Stimulated activated memory B cell treated with anti-CD40 and anti-IgM and Interleukin-4, amounts not matched to agents 10 μg/mL and 1 μg/mL and 100 μg/mL, for 72 hours (primary cell): ENCODE measurements around the gene C7orf25.

ENCODE experiments used
- ATAC-seq: fragments of 150-1000 bp; cut with Tn5 transposase; 2 replicates; pipeline ENCODE4 v1.10.0; 2021
- H3K27ac Mint-ChIP-seq: one replicate; pipeline ENCODE4 v1.8.0; 2022; ENCODE audit warnings: mild to moderate bottlenecking, mixed read lengths
- H3K27me3 Mint-ChIP-seq: one replicate; pipeline ENCODE4 v1.8.0; 2022; ENCODE audit warnings: mixed read lengths
- H3K36me3 Mint-ChIP-seq: one replicate; pipeline ENCODE4 v1.8.0; 2022; ENCODE audit warnings: mixed read lengths
- H3K4me1 Mint-ChIP-seq: one replicate; pipeline ENCODE4 v1.8.0; 2022; ENCODE audit warnings: mixed read lengths
- H3K4me3 Mint-ChIP-seq: one replicate; pipeline ENCODE4 v1.8.0; 2022; ENCODE audit warnings: mild to moderate bottlenecking, moderate library complexity, mixed read lengths
- H3K9me3 Mint-ChIP-seq: one replicate; pipeline ENCODE4 v1.8.0; 2022; ENCODE audit warnings: mixed read lengths

Gene C7orf25

DNA sequence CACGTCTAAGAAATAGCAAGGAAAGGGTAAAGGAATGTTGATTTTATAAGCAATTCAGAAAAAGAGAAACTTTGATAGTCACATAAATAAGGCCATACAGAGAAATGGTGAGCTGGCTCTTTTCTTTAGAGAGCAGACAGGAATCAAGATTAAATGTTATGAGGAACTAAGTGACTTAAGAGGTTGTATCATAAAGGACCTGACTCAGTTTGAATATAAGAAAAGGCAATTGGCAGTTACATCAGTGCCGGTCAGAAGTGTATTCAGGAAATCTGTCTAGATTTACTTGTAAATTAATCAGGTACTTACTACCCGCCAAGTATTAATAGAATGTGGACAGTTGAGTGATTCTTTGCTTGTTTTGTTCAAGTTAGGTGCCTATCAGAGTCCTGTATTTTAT lies 22.4 kb upstream of the C7orf25 start:
- ATAC-seq: no peak
- no peak overlapping the region for H3K4me3 Mint-ChIP-seq
- H3K27me3 Mint-ChIP-seq: no peaks in the 10 kb centered on the region
- H3K36me3 Mint-ChIP-seq: peaks cover 25% of the 10 kb centered on the region
- H3K27ac Mint-ChIP-seq: no peak overlapping the region
- H3K4me1 Mint-ChIP-seq: peaks cover 34% of the 10 kb centered on the region
- no peaks in the 10 kb centered on the region for H3K9me3 Mint-ChIP-seq

DNA sequence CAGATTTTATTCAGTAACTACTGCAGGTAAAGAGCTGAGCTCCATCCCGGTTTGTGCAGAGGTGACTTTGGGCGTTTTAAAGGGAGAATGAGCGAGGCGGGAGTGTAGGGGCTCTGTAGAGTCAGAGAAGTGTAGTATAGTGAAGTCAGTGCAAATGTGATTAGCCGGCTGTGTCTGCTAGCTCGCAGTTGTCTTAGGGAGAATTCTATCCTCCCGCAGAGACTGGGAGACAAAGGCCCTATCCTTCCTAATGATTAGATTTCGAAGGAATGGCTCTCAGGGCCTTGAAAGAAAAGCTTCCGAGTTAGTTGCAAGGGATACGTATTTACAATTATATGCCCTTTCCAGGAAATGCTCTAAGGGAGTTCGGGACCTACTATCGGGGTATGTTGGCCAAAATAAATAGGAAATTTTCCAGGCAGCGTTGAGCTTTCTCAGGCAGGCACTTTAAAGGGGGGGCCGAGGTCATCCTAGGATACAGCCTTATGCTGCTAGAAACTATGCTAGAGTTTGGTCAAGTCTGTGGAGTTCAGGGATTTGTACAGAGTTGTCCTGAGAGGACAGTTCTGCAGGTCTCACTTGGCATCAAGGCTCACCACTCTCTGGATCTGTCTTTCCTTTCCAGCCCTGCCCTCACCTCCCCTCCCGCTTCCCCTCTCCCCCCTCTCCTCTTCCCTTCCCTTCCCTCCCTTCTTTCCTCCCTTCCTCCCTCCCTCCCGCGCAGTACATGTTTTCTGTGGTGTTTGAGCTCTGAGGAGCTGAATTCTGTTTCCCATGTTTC lies 21.1 kb upstream of the C7orf25 start:
- no peak for ATAC-seq
- peak overlapping the region; percentile 96 for H3K27ac Mint-ChIP-seq
- H3K4me1 Mint-ChIP-seq: peaks cover 45% of the 10 kb centered on the region

DNA sequence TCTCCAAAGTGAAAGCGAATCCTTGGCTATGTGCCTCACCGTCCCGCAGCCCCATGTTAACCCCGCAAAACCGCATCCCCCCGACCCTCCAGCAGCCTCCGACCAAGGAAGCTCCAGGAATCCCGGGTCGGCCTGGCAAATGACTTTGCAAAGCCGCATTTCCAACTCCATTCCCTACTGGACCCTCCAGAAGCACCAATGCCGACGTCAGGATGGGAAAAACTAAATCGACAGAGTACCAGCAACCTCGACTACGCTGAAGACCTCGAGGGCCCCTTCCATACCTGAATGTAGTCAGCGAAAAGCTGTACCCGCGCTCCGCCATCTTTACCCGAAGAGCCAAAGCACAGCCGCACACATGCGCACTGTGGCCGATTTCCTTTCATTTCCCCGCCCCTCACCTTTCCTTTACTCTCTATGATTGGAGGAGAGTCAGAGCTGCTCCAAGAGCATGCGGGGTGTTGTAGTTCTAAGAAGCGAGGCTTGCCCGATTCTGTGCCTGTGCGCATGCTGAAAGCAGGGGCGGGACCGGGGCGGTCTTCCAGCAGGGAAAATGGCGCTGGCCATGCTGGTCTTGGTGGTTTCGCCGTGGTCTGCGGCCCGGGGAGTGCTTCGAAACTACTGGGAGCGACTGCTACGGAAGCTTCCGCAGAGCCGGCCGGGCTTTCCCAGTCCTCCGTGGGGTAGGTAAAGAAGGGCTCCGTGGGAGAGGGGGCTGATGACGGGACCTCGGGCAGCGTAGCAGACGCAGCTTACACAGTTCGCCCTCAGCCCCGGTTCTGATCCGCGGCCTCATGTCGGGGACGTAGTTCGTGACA lies 20.2 kb upstream of the C7orf25 start, which contains the start of the genes MRPL32 and PSMA2:
Gene MRPL32, plus strand, starts transcription at position 543 of the 818 bp plus-strand sequence. Its CDS starts 11 bp downstream, at position 554.
Gene PSMA2, minus strand, starts transcription at position 341 of the 818 bp plus-strand sequence. Its CDS starts 16 bp downstream, at position 325.
- Mint-ChIP-seq H3K9me3 (no peaks in the 10 kb centered on the region), H3K27me3 (no peaks in the 10 kb centered on the region), H3K27ac (peak within 1 kb of the TSS; percentile 96), H3K36me3 (peaks cover 11% of the 10 kb centered on the region), H3K4me3 (peak within 1 kb of the TSS; percentile 97), H3K4me1 (peaks cover 45% of the 10 kb centered on the region)
- ATAC-seq: peak; percentile 100

More for the DNA sequence above, 21.1 kb upstream of the C7orf25 start:
- peaks cover 17% of the 10 kb centered on the region for H3K36me3 Mint-ChIP-seq
- H3K4me3 Mint-ChIP-seq: peak overlapping the region; percentile 97
- H3K9me3 Mint-ChIP-seq: no peaks in the 10 kb centered on the region
- no peaks in the 10 kb centered on the region for H3K27me3 Mint-ChIP-seq

DNA sequence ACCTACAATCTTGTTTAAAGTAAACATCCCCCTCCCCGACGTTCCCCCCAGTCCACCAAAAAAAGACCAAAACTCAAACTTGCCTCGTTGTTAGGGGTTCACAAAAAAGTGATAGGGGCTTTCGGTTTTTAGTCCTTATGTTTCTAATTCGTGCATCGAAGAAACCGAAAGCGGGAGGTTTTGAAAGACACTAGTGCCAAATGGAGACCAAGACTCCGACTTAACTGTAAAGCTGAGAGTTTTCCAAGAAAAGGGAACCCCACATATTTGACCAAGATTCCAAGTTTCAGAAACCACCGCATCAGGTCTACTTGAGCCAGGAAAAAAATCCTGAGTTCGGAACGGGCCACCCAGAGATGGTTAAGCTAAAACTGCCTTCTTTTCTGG lies 19.6 kb upstream of the C7orf25 start:
- peak overlapping the region; percentile 96 for H3K27ac Mint-ChIP-seq
- no peaks in the 10 kb centered on the region for H3K9me3 Mint-ChIP-seq
- ATAC-seq: no peak
- H3K4me3 Mint-ChIP-seq: peak overlapping the region; percentile 97
- H3K4me1 Mint-ChIP-seq: peaks cover 45% of the 10 kb centered on the region
- no peaks in the 10 kb centered on the region for H3K27me3 Mint-ChIP-seq
- peaks cover 8% of the 10 kb centered on the region for H3K36me3 Mint-ChIP-seq

DNA sequence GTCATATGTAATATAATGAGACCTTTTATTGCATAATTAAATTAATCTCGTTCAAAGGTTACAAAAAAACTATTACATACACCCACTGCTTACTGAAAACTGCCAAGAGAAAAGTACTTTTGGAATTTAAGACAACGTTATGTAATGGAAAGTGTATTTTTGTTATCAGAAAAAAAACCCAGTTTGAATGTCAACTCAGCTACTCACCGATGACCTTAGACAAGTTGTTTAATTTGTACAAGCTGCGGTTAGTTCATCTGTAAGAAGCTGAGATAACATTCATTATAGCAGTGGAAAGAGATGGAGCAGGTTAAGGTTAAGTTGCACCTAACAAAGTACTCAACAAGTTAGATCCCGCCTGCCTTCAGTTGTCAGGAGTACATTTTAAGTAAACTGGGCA lies 19.0 kb upstream of the C7orf25 start:
- Mint-ChIP-seq H3K27me3 (no peaks in the 10 kb centered on the region), H3K27ac (peak overlapping the region; percentile 96), H3K4me1 (peaks cover 43% of the 10 kb centered on the region), H3K9me3 (no peaks in the 10 kb centered on the region), H3K36me3 (peaks cover 5% of the 10 kb centered on the region), H3K4me3 (peak overlapping the region; percentile 97)
- no peak for ATAC-seq

DNA sequence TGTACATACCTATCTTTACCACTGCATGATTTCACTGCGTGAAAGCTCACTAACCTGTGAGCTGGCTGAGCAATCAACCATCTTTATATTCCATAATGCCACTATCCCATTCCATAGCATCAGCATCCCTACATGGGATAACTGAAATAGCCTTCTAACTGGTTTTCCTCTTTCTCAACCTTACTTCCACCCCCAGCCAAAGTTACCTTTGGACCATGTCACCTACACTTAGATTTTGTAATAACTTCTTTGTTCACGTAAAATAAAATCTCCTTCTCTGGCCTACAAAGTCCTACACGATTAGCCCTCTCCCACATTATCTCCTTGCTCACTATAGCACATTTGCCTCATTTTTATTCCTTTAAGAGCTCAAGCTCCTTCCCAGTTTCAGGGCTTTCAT lies 17.6 kb upstream of the C7orf25 start:
- Mint-ChIP-seq H3K36me3 (peaks cover 8% of the 10 kb centered on the region), H3K4me1 (peaks cover 39% of the 10 kb centered on the region), H3K9me3 (no peaks in the 10 kb centered on the region), H3K27ac (no peak overlapping the region), H3K27me3 (no peaks in the 10 kb centered on the region), H3K4me3 (no peak overlapping the region)
- no peak for ATAC-seq

DNA sequence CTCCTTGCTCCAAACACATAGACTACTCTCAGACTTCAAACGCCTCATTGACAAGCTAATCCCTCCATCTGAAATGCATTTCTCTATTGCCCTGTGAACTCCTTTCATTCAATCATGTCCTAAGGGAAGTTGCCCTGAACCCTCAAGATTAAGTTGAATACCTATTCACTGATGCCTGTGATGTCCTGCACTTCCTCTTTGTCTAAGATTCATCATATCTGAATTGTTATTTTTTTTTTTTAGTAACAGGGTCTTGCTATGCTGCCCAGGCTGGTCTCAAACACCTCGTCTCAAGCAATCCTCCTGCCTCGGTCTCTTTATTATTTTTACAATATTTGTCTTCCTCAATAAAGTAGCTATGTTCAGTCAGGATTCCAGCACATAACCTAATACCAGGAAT lies 16.9 kb upstream of the C7orf25 start:
- Mint-ChIP-seq H3K9me3 (no peaks in the 10 kb centered on the region), H3K4me1 (peaks cover 33% of the 10 kb centered on the region), H3K27ac (no peak overlapping the region), H3K4me3 (no peak overlapping the region), H3K36me3 (peaks cover 9% of the 10 kb centered on the region), H3K27me3 (no peaks in the 10 kb centered on the region)
- no peak for ATAC-seq

DNA sequence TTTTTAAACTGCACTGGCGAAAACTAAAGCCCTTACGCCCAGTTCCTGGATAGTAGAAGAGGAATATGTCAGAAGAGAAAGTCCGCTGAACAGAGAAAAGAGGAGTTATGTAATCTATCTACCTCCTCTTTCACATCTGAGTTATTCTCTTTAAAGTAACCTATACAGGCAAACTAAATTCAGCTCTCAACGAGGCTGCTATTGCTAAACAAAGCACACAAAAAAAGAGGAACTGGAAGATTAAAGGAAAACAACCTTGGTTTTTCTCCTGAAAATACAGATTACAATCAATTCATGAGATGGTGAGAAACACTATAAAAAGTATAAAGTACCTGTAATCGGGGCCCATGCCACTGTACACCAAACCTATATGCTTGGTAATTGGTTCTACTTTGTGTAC lies 14.3 kb upstream of the C7orf25 start:
- peaks cover 19% of the 10 kb centered on the region for H3K4me1 Mint-ChIP-seq
- no peaks in the 10 kb centered on the region for H3K27me3 Mint-ChIP-seq
- no peak overlapping the region for H3K27ac Mint-ChIP-seq
- H3K4me3 Mint-ChIP-seq: no peak overlapping the region
- ATAC-seq: no peak
- peaks cover 24% of the 10 kb centered on the region for H3K36me3 Mint-ChIP-seq
- no peaks in the 10 kb centered on the region for H3K9me3 Mint-ChIP-seq

DNA sequence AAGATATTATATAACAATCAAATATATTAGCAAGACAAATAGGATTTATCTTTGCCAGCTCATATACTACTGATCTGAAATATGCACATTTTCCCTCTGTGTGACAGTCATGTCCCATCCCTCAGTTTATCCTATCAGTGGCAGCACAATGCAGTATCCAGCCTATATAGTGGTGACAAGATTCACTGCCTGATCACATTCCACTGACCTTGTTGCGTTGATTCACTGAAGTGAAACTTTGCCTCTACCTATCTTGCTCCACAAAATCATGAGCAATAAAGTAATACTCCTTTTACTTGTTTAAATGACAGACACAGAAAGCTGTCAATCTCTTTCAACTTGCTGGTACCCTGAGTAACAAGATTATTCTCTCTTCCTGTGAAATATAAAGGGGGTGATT lies 13.8 kb upstream of the C7orf25 start:
- H3K4me1 Mint-ChIP-seq: peaks cover 19% of the 10 kb centered on the region
- H3K27me3 Mint-ChIP-seq: no peaks in the 10 kb centered on the region

DNA sequence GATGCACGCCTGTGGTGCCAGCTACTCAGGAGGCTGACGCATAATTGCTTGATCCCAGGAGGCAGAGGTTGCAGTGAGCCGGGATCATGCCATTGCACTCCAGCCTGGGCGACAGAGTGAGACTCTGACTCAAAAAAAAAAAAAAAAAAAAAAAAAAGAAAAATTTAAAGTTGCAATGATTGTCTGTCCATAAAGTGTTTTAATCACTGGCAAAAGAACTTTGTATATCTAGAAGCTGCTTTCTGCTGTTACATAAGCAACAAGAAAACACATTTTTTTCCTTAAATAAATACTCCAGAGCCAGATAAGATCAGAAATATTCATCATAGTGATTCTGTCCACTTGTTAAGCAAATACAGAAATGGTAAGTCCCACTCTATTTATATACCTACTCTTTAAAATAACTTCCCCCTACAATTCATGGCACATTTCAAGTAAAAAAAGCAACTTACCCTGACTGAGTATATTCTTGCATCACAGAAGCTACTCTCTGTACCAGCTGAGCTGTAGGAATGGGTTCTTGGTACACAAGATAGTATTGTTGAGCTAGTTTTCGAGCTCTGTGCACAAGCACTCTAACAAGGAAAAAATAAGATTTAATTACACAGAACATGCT lies 12.5 kb upstream of the C7orf25 start:
- H3K4me1 Mint-ChIP-seq: peaks cover 10% of the 10 kb centered on the region
- no peak for ATAC-seq
- H3K9me3 Mint-ChIP-seq: no peaks in the 10 kb centered on the region
- no peak overlapping the region for H3K27ac Mint-ChIP-seq
- no peak overlapping the region for H3K4me3 Mint-ChIP-seq
- peaks cover 42% of the 10 kb centered on the region for H3K36me3 Mint-ChIP-seq
- no peaks in the 10 kb centered on the region for H3K27me3 Mint-ChIP-seq

More for the DNA sequence above, 13.8 kb upstream of the C7orf25 start:
- Mint-ChIP-seq H3K4me3 (no peak overlapping the region), H3K36me3 (peaks cover 30% of the 10 kb centered on the region), H3K9me3 (no peaks in the 10 kb centered on the region), H3K27ac (no peak overlapping the region)
- no peak for ATAC-seq

DNA sequence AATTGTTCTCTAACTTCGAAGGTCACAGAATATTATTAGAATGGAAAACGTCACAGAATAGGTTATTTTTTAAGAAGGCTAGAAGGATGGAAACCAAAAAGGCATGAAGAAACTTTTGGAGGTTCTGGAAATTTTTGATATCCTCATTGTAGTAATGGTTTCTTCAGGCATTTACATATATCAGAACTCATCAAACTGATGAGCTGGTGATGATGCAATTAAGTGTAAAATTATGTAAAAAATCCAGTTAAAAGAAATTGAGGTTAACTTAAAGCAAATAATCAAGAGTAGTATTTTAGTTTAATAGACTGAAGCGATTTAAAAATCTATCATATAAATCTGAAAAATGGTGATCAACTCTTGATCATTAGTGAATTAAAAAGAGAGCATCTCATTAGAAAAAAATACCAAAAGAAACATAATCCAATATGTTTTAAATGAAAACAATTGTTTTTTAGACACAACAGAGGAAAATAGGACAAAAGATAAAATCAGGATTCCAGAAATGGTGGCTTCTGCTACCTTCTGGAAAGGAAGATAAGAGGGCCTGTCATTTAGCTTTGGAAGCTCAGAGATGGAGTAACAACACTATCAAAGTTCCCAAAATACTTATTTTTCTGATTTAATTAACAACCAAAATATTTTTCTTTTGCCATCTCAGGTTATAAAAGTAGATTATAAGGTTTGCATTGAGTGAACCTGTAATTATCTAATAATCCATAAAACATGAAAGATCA lies 10.3 kb upstream of the C7orf25 start:
- no peaks in the 10 kb centered on the region for H3K27me3 Mint-ChIP-seq
- no peak overlapping the region for H3K4me3 Mint-ChIP-seq
- no peaks in the 10 kb centered on the region for H3K9me3 Mint-ChIP-seq
- H3K27ac Mint-ChIP-seq: no peak overlapping the region
- ATAC-seq: no peak
- no peaks in the 10 kb centered on the region for H3K4me1 Mint-ChIP-seq
- H3K36me3 Mint-ChIP-seq: peaks cover 54% of the 10 kb centered on the region

DNA sequence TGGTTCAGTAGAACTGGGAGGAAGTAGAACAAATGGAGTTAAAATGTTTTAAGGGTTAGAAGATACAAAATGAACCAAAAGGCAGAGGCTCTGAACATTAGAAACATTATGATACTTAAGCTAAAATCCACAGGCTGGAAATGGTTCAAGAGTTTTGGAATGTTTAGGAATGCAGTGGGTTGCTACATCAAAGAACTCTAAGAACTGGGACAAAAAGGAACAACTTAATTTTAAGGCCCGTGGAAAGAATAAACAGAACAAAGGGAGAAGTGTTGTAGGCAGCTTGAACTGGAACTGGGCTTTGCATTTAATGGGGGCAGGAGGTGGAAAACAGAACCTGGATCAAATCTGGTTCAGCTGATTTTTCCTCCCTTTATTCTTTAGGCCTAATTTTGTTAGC lies 3.5 kb upstream of the C7orf25 start:
- H3K27ac Mint-ChIP-seq: no peak overlapping the region
- ATAC-seq: no peak
- H3K9me3 Mint-ChIP-seq: no peaks in the 10 kb centered on the region
- H3K4me3 Mint-ChIP-seq: no peak overlapping the region
- H3K36me3 Mint-ChIP-seq: peaks cover 58% of the 10 kb centered on the region
- peaks cover 26% of the 10 kb centered on the region for H3K4me1 Mint-ChIP-seq
- H3K27me3 Mint-ChIP-seq: no peaks in the 10 kb centered on the region

DNA sequence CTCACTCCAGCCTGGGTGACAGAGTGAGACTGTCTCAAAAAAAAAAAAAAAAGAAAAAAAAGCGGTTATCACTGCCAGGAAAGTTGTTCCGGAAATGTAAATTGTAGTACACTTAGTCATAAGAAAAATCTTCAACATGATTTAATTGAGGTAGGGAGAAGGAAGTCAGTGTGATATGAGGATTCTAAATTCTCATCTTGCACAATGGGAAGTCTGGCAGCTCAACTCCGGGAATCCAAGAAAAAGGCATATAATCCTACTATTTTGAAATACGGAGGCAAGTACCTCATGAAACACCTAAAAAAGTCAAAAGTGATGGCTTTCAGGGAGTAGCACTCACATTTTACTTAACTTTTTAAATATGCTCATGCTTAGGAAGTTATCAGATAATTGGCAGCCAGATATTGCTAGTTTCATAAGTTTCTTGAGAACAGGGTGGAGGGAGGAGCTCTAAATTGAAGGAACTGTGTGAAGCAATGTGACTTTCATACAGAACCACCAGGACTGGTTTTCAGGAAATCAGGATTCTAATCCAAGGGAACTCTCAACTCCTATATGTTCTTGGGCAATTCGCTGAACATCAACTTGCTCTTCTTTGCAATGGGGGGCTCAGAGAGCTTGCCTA lies 2.7 kb upstream of the C7orf25 start:
- H3K27ac Mint-ChIP-seq: no peak overlapping the region
- H3K36me3 Mint-ChIP-seq: peaks cover 50% of the 10 kb centered on the region
- ATAC-seq: no peak
- H3K4me1 Mint-ChIP-seq: peaks cover 31% of the 10 kb centered on the region
- no peak overlapping the region for H3K4me3 Mint-ChIP-seq
- H3K27me3 Mint-ChIP-seq: no peaks in the 10 kb centered on the region
- no peaks in the 10 kb centered on the region for H3K9me3 Mint-ChIP-seq

DNA sequence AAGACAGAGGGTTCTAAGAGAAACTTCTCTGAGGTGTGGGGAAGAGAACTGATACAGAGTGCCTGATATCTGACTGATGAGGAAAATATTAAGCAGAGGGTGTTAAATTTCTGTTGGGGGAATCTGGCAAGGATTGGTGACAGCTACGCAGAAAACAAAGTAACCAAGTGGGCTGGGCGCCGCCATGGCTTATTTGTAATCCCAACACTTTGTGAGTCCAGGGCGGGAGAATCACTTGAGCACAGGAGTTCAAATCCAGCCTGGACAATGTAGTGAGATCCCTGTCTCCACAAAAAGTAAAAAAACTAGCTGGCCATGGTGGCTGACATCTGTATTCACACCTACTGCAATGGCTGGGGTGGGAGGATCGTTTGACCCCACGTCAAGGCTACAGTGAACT lies 2.1 kb upstream of the C7orf25 start:
- H3K4me1 Mint-ChIP-seq: peaks cover 31% of the 10 kb centered on the region
- no peaks in the 10 kb centered on the region for H3K27me3 Mint-ChIP-seq
- H3K4me3 Mint-ChIP-seq: no peak overlapping the region
- H3K9me3 Mint-ChIP-seq: no peaks in the 10 kb centered on the region
- no peak overlapping the region for H3K27ac Mint-ChIP-seq
- H3K36me3 Mint-ChIP-seq: peaks cover 45% of the 10 kb centered on the region
- no peak for ATAC-seq
